Neuronal stem cell (in vitro differentiated cells): ENCODE results near the gene CSH1.

Experiments
- DNase-seq: peaks from one replicate; pipeline ENCODE4 v3.0.0-alpha.2; 2013; ENCODE audit warnings: low spot score
- H2AFZ ChIP-seq: one replicate; pipeline ENCODE4 v1.6.1; 2013; ENCODE audit warnings: mild to moderate bottlenecking, low read length, inconsistent platforms
- H2AK5ac ChIP-seq: 2 replicates; pipeline ENCODE4 v1.6.1; 2013; ENCODE audit warnings: low read depth, mild to moderate bottlenecking, inconsistent platforms, low read length, moderate library complexity, mixed read lengths
- H2BK120ac ChIP-seq: 2 replicates; pipeline ENCODE4 v1.6.1; 2013; ENCODE audit warnings: low read depth, mild to moderate bottlenecking, inconsistent platforms, low read length, moderate library complexity, mixed read lengths
- H2BK12ac ChIP-seq: one replicate; pipeline ENCODE4 v1.6.1; 2013; ENCODE audit warnings: low read length, inconsistent platforms
- H2BK15ac ChIP-seq: 2 replicates; pipeline ENCODE4 v1.6.1; 2013; ENCODE audit warnings: mild to moderate bottlenecking, low read length, inconsistent platforms, mixed read lengths
- H2BK5ac ChIP-seq: one replicate; pipeline ENCODE4 v1.6.1; 2013; ENCODE audit warnings: inconsistent platforms, mild to moderate bottlenecking, low read length, moderate library complexity
- H3K14ac ChIP-seq: one replicate; pipeline ENCODE4 v1.6.1; 2013; ENCODE audit warnings: low read length, inconsistent platforms
- H3K18ac ChIP-seq: 2 replicates; pipeline ENCODE4 v1.6.1; 2013; ENCODE audit warnings: low read length, inconsistent platforms
- H3K23ac ChIP-seq: 2 replicates; pipeline ENCODE4 v1.6.1; 2013; ENCODE audit warnings: low read depth, mild to moderate bottlenecking, mixed read lengths, low read length, inconsistent platforms; ENCODE audit not compliant: poor library complexity
- H3K27ac ChIP-seq: replicated peaks from 3 replicates; pipeline ENCODE4 v1.5.1; 2013; ENCODE audit warnings: low read length, inconsistent platforms
- H3K27me3 ChIP-seq, 3 experiments: 2 replicates each; pipeline ENCODE4 v1.6.1; 2013; ENCODE audit warnings: low read length in 3 of 3, mild to moderate bottlenecking in 2 of 3, inconsistent platforms in 1 of 3, low read depth in 1 of 3, mixed read lengths in 1 of 3, moderate library complexity in 1 of 3; ENCODE audit not compliant: control insufficient read depth in 3 of 3, insufficient read depth in 3 of 3
- H3K36me3 ChIP-seq, 2 donors: replicated peaks in 1 of 2; 2 replicates each; pipeline ENCODE4 v1.6.1; 2013; ENCODE audit warnings: low read length in 2 of 2; ENCODE audit not compliant: control insufficient read depth in 2 of 2, insufficient read depth in 2 of 2
- H3K4ac ChIP-seq: 2 replicates; pipeline ENCODE4 v1.6.1; 2013; ENCODE audit warnings: inconsistent platforms, mild to moderate bottlenecking, low read length, moderate library complexity
- H3K4me1 ChIP-seq, 2 donors: 1 replicate in 1 of 2; 2 replicates in 1 of 2; pipeline ENCODE4 v1.6.1; 2013; ENCODE audit warnings: low read length in 2 of 2, low read depth in 1 of 2; ENCODE audit not compliant: control insufficient read depth in 2 of 2, insufficient read depth in 1 of 2
- H3K4me2 ChIP-seq: one replicate; pipeline ENCODE4 v1.6.1; 2013; ENCODE audit warnings: mild to moderate bottlenecking, low read length, inconsistent platforms; ENCODE audit not compliant: insufficient read depth, poor library complexity, severe bottlenecking
- H3K4me3 ChIP-seq, 2 donors: 2 replicates each; pipeline ENCODE4 v1.5.1; 2013; ENCODE audit warnings: low read length in 2 of 2, mild to moderate bottlenecking in 2 of 2, inconsistent platforms in 1 of 2, moderate library complexity in 1 of 2
- H3K79me1 ChIP-seq: one replicate; pipeline ENCODE4 v1.6.1; 2013; ENCODE audit warnings: low read depth, mild to moderate bottlenecking, inconsistent platforms, low read length, moderate library complexity
- H3K9ac ChIP-seq: one replicate; pipeline ENCODE4 v1.6.1; 2013; ENCODE audit warnings: mild to moderate bottlenecking, low read depth, low read length, inconsistent platforms; ENCODE audit not compliant: poor library complexity
- H3K9me3 ChIP-seq, 2 donors: replicated peaks in 1 of 2; 2 replicates each; pipeline versions ENCODE3 to v1.6.1; 2013; ENCODE audit warnings: low read length in 2 of 2, mild to moderate bottlenecking in 2 of 2, inconsistent platforms in 1 of 2, low read depth in 1 of 2, mixed read lengths in 1 of 2, moderate library complexity in 1 of 2; ENCODE audit not compliant: control insufficient read depth in 2 of 2, insufficient read depth in 1 of 2
- H4K8ac ChIP-seq: one replicate; pipeline ENCODE4 v1.6.1; 2013; ENCODE audit warnings: low read depth, mild to moderate bottlenecking, inconsistent platforms, low read length, moderate library complexity
- H4K91ac ChIP-seq: one replicate; pipeline ENCODE4 v1.6.1; 2013; ENCODE audit warnings: low read length, low read depth, mild to moderate bottlenecking, inconsistent platforms; ENCODE audit not compliant: poor library complexity
- WGBS, 2 donors: extraction: QIAGEN DNeasy Blood & Tissue Kit; methylation state at CpG; one replicate each; pipeline ENCODE4 v1.1.7; 2013; ENCODE audit warnings: missing lambda C conversion rate in 2 of 2, mixed read lengths in 1 of 2; ENCODE audit not compliant: insufficient read length in 2 of 2, insufficient replicate concordance in 1 of 2; ENCODE audit errors: extremely low coverage in 2 of 2; 5-methylcytosine and 5-hydroxymethylcytosine counted together

The CSH1 gene

DNA sequence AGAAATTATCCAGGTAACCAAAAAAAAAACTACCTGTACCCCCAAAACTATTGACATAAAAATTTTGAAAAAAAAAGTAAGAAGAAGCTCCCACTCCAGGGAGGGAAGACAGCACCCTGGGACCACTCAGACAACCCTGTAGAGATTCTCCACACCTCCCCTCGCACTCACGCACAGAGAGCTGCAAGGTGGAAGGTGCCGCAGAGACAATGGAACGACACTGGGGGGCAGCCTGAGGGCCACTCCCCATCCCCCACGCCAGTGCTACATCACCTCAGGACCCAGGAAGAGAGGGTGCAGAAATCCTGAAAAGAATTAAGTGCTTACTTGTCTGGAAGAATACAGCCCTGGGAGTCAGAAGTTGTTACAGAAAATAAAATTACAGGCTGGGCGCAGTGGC is 40.9 kb upstream of the CSH1 start:
- Histone ChIP-seq H3K4me1 (peaks cover 0 to 7% of the 10 kb centered on the region in 2 donors), H3K18ac (no peak overlapping the region), H4K91ac (no peak overlapping the region), H3K9ac (no peak overlapping the region), H3K4me2 (no peak overlapping the region), H3K4ac (no peak overlapping the region), H4K8ac (no peak overlapping the region), H2BK120ac (no peak overlapping the region), H3K9me3 (no peaks in the 10 kb centered on the region), H2BK15ac (no peak overlapping the region), H3K14ac (no peak overlapping the region), H2BK5ac (no peak overlapping the region), H3K27ac (no peak overlapping the region), H2AFZ (no peak overlapping the region), H2AK5ac (no peak overlapping the region), H3K36me3 (peaks cover 0 to under 1% of the 10 kb centered on the region in 2 donors), H3K79me1 (no peaks in the 10 kb centered on the region), H3K27me3 (peaks cover 0 to 6% (median 0%) of the 10 kb centered on the region in 3 experiments), H3K4me3 (no peak overlapping the region), H3K23ac (no peak overlapping the region), H2BK12ac (no peak overlapping the region)
- no CpG with 5 or more reads among the region's 6 CpGs for WGBS, 2 donors
- DNase-seq: no peak

GRCh38 chr17:63934183-63935112 is 38.1 kb upstream of the CSH1 start:
- peaks cover 0 to 4% (median 0%) of the 10 kb centered on the region in 3 experiments for H3K27me3 ChIP-seq
- peak overlapping the region; percentile 72 for H3K18ac ChIP-seq
- no peak overlapping the region for H3K14ac ChIP-seq
- no peak overlapping the region for H2AFZ ChIP-seq
- no peak overlapping the region for H2BK120ac ChIP-seq
- H2AK5ac ChIP-seq: peak overlapping the region; percentile 87
- H2BK15ac ChIP-seq: peak overlapping the region; percentile 47
- no peak overlapping the region for H3K23ac ChIP-seq
- H3K9ac ChIP-seq: no peak overlapping the region
- no peak overlapping the region for H4K8ac ChIP-seq
- H3K9me3 ChIP-seq: no peaks in the 10 kb centered on the region
- no peak overlapping the region for H3K4ac ChIP-seq
- no peaks in the 10 kb centered on the region for H3K79me1 ChIP-seq
- no peak overlapping the region for H2BK5ac ChIP-seq
- DNase-seq: no peak
- H2BK12ac ChIP-seq: no peak overlapping the region
- H3K36me3 ChIP-seq: no peaks in the 10 kb centered on the region
- H3K4me1 ChIP-seq: peaks cover 2 to 17% of the 10 kb centered on the region in 2 donors
- WGBS, 2 donors: no CpG with 5 or more reads among the region's 21 CpGs
- no peak overlapping the region for H3K27ac ChIP-seq
- no peak overlapping the region for H3K4me2 ChIP-seq
- no peak overlapping the region for H3K4me3 ChIP-seq
- H4K91ac ChIP-seq: no peak overlapping the region

DNA sequence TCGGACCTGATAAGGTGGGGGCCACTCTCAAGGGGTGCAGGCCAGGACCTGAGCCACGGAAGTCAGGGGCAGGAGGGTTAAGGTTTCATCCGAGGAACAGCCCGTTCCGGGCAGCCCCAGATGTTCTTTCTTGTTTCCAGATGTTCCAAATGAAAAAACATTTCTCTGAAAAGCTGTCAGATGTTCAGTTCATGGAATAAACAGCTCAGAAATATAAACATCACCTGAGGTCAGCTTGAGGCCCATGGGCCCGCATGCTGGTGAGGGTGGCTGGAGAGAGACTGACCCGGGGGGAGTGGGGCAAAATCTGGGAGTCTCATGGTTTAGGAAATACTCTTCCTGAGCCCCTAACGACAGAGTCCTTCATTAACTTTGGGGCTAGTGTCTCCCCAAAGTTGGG is 37.2 kb upstream of the CSH1 start:
- Histone ChIP-seq H3K9me3 (no peaks in the 10 kb centered on the region), H4K91ac (no peak overlapping the region), H3K4me1 (peaks cover 2 to 16% of the 10 kb centered on the region in 2 donors), H2BK12ac (no peak overlapping the region), H2BK120ac (no peak overlapping the region), H2AFZ (no peak overlapping the region), H3K18ac (no peak overlapping the region), H3K14ac (peak overlapping the region; percentile 79), H3K4me3 (no peak overlapping the region), H3K27me3 (peaks cover 0 to 4% (median 0%) of the 10 kb centered on the region in 3 experiments), H2AK5ac (no peak overlapping the region), H3K9ac (no peak overlapping the region), H3K27ac (no peak overlapping the region), H3K4ac (no peak overlapping the region), H3K23ac (no peak overlapping the region), H3K79me1 (no peaks in the 10 kb centered on the region), H3K4me2 (no peak overlapping the region), H3K36me3 (no peaks in the 10 kb centered on the region), H2BK15ac (no peak overlapping the region), H4K8ac (no peak overlapping the region), H2BK5ac (no peak overlapping the region)
- no peak for DNase-seq
- no CpG with 5 or more reads among the region's 8 CpGs for WGBS, 2 donors

DNA sequence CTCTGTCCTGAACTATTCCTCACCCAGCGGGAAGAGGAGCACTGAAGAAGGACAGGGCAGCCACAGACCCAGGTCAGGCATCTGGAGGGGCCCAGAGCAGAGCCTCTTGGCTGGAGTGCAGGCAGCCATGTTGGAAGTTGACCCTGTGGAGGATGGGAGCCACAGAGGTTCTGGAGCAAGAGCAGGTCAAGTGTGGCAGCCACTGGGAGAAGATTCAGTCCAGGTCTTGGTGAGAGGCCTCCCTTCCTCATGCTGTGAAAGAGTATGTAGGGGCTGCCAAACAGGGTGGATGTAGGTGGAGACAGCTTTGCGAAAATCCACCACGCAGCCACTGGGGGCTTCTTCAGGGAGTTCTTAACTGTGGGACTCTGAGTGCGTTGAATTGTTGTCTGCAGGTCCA is 36.3 kb upstream of the CSH1 start:
- Histone ChIP-seq H4K91ac (no peak overlapping the region), H2AK5ac (no peak overlapping the region), H2BK120ac (no peak overlapping the region), H2BK15ac (peak overlapping the region; percentile 59), H3K36me3 (no peaks in the 10 kb centered on the region), H3K9ac (no peak overlapping the region), H2BK12ac (no peak overlapping the region), H3K9me3 (no peaks in the 10 kb centered on the region), H2BK5ac (no peak overlapping the region), H3K27ac (no peak overlapping the region), H3K4me3 (no peak overlapping the region), H2AFZ (no peak overlapping the region), H3K14ac (no peak overlapping the region), H3K27me3 (peaks cover 0 to 6% (median 0%) of the 10 kb centered on the region in 3 experiments), H3K18ac (no peak overlapping the region), H3K4ac (no peak overlapping the region), H3K4me2 (no peak overlapping the region), H3K79me1 (no peaks in the 10 kb centered on the region), H3K4me1 (peaks cover 2 to 10% of the 10 kb centered on the region in 2 donors), H3K23ac (no peak overlapping the region), H4K8ac (no peak overlapping the region)
- WGBS, 2 donors: no CpG with 5 or more reads among the region's 4 CpGs
- DNase-seq: no peak
